CD4-positive, alpha-beta T cell treated with Interleukin-15 for 4 hours (primary cell): ENCODE results near the gene TYK2.
"Not testable (repeated sequence)": the region's sequence is repeated elsewhere in the genome, so short reads cannot be mapped to it uniquely, and the experiment has no call there.

Experiments used
- DNase-seq: peaks from one replicate; pipeline ENCODE4 v3.0.0-alpha.2; 2020; ENCODE audit warnings: low spot score

TYK2 gene

GRCh38 chr19:10372690-10373089, 7.7 kb downstream of the TYK2 start:
- no peak for DNase-seq

- no peak for DNase-seq
Observed at GRCh38 chr19:10368101-10368803, 12.1 kb downstream of the TYK2 start.

GRCh38 chr19:10366950-10367512, 13.3 kb downstream of the TYK2 start:
- DNase-seq, result not testable (repeated sequence)

- no peak for DNase-seq
Observed at GRCh38 chr19:10365518-10365917, 14.9 kb downstream of the TYK2 start.

GRCh38 chr19:10364644-10365043, 15.7 kb downstream of the TYK2 start:
- DNase-seq, result no peak

- DNase-seq, result no peak
Observed at GRCh38 chr19:10363789-10364281, 16.5 kb downstream of the TYK2 start.

GRCh38 chr19:10362259-10362658, 18.1 kb downstream of the TYK2 start:
- no peak for DNase-seq

- DNase-seq, result no peak
Observed at GRCh38 chr19:10361569-10362011, 18.8 kb downstream of the TYK2 start.

GRCh38 chr19:10356431-10356830, 23.9 kb downstream of the TYK2 start:
- DNase-seq, result no peak

- no peak for DNase-seq
Observed at GRCh38 chr19:10353793-10354391, 26.5 kb downstream of the TYK2 start.

GRCh38 chr19:10352764-10353671, 27.4 kb downstream of the TYK2 start:
- no peak for DNase-seq

GRCh38 chr19:10346509-10346908, 33.9 kb downstream of the TYK2 start:
- no peak for DNase-seq

- DNase-seq, result no peak
Observed at GRCh38 chr19:10344780-10345179, 35.6 kb downstream of the TYK2 start.

- DNase-seq, result no peak
Observed at GRCh38 chr19:10343495-10343894, 36.9 kb downstream of the TYK2 start.

- no peak for DNase-seq
Observed at GRCh38 chr19:10339977-10340376, 40.4 kb downstream of the TYK2 start.

- peak; percentile 59 for DNase-seq
Observed at GRCh38 chr19:10339380-10339960, 40.9 kb downstream of the TYK2 start, which contains the start of gene ICAM3. ICAM3 (minus strand) TSS chr19:10339624; CDS start chr19:10339614, 10 bp downstream.

- no peak for DNase-seq
Observed at GRCh38 chr19:10338940-10339339, 41.4 kb downstream of the TYK2 start.

GRCh38 chr19:10336725-10337124, 43.6 kb downstream of the TYK2 start:
- not testable (repeated sequence) for DNase-seq

GRCh38 chr19:10335352-10335985, 44.9 kb downstream of the TYK2 start:
- DNase-seq, result no peak

GRCh38 chr19:10334588-10335351, 45.6 kb downstream of the TYK2 start:
- DNase-seq, result no peak
